Measurements from ENCODE around the gene RPS8. TPM values are rescaled to one million over a fixed set of nuclear protein-coding genes. Genes with fewer than 3 reads are reported as not detected.

Gene RPS8
- total RNA-seq, 4 donors from 2014 or later, result 1,063 to 2,408 (median 1,844) TPM

DNA sequence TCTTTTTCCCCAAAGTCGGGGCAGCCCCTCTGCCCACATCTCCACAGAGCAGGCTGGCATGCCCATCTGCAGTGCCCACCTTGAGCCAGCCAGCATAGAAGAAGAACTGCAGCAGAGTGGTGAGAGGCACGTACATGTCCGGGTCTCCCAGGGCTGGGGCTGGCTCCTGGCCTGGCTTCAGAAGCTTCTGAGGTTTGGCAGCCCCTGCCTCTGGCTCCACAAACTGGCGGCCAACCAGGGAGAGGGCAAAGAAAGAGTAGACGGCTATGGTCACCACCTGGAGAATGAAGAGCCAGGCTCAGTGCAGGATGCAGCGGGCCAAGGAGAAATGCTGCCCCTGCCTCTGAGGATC lies 9.7 kb downstream of the RPS8 start:
- Histone ChIP-seq H3K36me3 (peaks cover 10 to 20% (median 14%) of the 10 kb centered on the region in 4 donors), H3K27me3 (no peaks in the 10 kb centered on the region), H3K27ac (replicated peaks in 1 of 4) (no peak overlapping the region), H3K4me3 (no peak overlapping the region), H3K4me1 (peaks cover 33 to 40% (median 36%) of the 10 kb centered on the region in 4 donors), H3K9me3 (no peaks in the 10 kb centered on the region)
- TF ChIP-seq POLR2A (IDR thresholded peaks at IDR 0.05; ENCODE audit: low read depth), result no peak
- TF ChIP-seq EP300 (IDR thresholded peaks at IDR 0.05), result no peak
- no peak for TF ChIP-seq CTCF (IDR thresholded peaks at IDR 0.05)
- no peak for TF ChIP-seq POLR2AphosphoS5 (IDR thresholded peaks at IDR 0.05)
- WGBS, result 83% methylated on average over 3 of the region's 6 CpGs
- intact Hi-C loops (cut with DNase I), result loop anchor here (5.0 kb wide), 2 partner anchors 37 to 227 kb away; partner anchors contain the start of genes HECTD3 and UROD
- no peak for DNase-seq (ENCODE audit: extremely low spot score)

GRCh38 chr1:44785501-44786137 lies 10.3 kb downstream of the RPS8 start:
- Histone ChIP-seq H3K27ac (replicated peaks in 1 of 4) (peak overlapping the region in 3 of 4 donors; percentile 55 to 70 (median 68)), H3K9me3 (no peaks in the 10 kb centered on the region), H3K36me3 (peaks cover 8 to 14% (median 9%) of the 10 kb centered on the region in 4 donors), H3K27me3 (no peaks in the 10 kb centered on the region), H3K4me1 (peaks cover 33 to 40% (median 36%) of the 10 kb centered on the region in 4 donors), H3K4me3 (peak overlapping the region; percentile 48 to 71 (median 58))
- no peak for TF ChIP-seq POLR2AphosphoS5 (IDR thresholded peaks at IDR 0.05)
- TF ChIP-seq POLR2A (IDR thresholded peaks at IDR 0.05; ENCODE audit: low read depth), result no peak
- TF ChIP-seq EP300 (IDR thresholded peaks at IDR 0.05), result no peak
- no peak for TF ChIP-seq CTCF (IDR thresholded peaks at IDR 0.05)
- DNase-seq (ENCODE audit: extremely low spot score), result no peak
- intact Hi-C loops (cut with DNase I), result loop anchor here (5.0 kb wide), 2 partner anchors 37 to 227 kb away; partner anchors contain the start of genes HECTD3 and UROD
- WGBS, result 34% methylated on average over 11 of the region's 11 CpGs

DNA sequence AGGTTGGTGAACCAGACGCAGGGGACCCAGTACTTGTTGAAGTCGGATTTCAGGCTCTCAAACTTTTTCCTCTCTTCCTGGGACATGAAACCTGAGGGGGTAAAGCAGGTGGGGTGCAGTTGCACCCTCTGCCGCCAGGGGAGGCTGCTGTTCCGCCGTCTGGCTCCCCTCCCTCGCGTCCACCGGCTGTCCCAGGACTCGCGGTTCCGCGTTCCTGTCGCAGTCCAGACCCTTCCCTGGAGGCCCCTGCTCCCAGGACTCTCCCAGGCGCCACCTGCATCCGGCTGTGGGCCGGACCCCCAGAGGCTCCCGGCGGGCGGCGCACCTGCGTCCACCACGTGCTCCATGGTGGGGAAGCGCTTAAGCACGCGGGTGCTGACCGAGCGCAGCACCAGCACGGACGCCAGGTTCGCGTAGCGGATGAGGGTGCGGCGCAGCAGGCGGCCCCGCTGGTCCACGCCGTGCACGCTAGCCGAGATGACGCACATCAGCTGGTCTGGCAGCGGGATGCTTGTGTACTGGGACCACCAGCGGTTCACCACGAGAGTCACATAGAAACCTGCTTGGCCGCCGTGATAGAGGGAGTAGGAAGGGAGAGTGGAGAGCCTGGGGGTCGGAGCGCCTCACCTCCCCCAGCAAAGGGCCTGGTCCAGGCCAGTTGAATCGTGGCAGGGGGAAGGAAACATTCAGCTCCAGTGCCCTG lies 10.9 kb downstream of the RPS8 start:
- Histone ChIP-seq H3K36me3 (peaks cover 1 to 7% (median 2%) of the 10 kb centered on the region in 4 donors), H3K4me3 (peak overlapping the region; percentile 48 to 71 (median 58)), H3K4me1 (peaks cover 33 to 40% (median 36%) of the 10 kb centered on the region in 4 donors), H3K9me3 (no peaks in the 10 kb centered on the region), H3K27ac (replicated peaks in 1 of 4) (peak overlapping the region; percentile 55 to 70 (median 64)), H3K27me3 (no peaks in the 10 kb centered on the region)
- DNase-seq (ENCODE audit: extremely low spot score), result no peak
- no peak for TF ChIP-seq EP300 (IDR thresholded peaks at IDR 0.05)
- TF ChIP-seq CTCF (IDR thresholded peaks at IDR 0.05), result peak; percentile 97 to 100 (median 99)
- peak in 1 of 2 donors; percentile 69 for TF ChIP-seq POLR2AphosphoS5 (IDR thresholded peaks at IDR 0.05)
- 33% methylated on average over 11 of the region's 49 CpGs for WGBS
- intact Hi-C loops (cut with DNase I), result loop anchor here (5.0 kb wide), 2 partner anchors 36 to 226 kb away; partner anchors contain the start of genes HECTD3 and UROD

DNA sequence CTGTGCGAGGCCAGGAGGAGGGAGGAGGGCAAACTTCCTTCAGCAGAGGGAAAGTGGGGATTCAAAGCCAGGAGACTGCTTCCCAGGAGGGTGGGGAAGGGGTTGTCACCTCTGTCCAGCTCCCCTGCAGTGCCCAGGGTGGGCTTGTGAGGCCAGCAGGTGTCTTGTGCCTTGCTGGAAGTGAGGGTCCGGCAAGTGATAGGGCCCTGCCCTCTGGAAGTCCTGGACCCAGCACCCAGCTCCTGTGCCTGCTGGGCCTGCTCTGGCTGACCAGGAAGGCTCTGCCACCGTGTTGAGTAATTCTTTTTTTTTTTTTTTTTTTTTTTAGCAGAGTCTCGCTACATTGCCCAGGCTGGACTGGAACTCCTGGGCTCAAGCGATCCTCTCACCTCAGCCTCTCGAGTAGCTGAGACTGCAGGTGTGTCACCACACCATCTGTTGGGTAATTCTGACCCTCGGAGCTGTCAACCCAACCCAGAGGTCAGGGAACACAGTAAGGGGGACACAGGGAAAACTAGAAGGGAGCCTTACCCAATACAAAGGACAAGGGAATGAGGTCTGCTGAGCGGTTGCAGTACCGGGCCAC lies 11.6 kb downstream of the RPS8 start:
- DNase-seq (ENCODE audit: extremely low spot score), result no peak
- no peaks in the 10 kb centered on the region for H3K9me3 ChIP-seq
- H3K27ac ChIP-seq (replicated peaks in 1 of 4), result peak overlapping the region; percentile 55 to 70 (median 64)
- H3K4me3 ChIP-seq, result peak overlapping the region; percentile 48 to 71 (median 58)
- H3K4me1 ChIP-seq, result peaks cover 33 to 40% (median 36%) of the 10 kb centered on the region in 4 donors
- H3K36me3 ChIP-seq, result peaks cover 0 to under 1% (median 0%) of the 10 kb centered on the region in 4 donors
- WGBS, result 83% methylated on average over 9 of the region's 9 CpGs
- intact Hi-C loops (cut with DNase I), result loop anchor here (5.0 kb wide), 2 partner anchors 35 to 225 kb away; partner anchors contain the start of genes HECTD3 and UROD
- TF ChIP-seq CTCF (IDR thresholded peaks at IDR 0.05), result no peak
- no peaks in the 10 kb centered on the region for H3K27me3 ChIP-seq

Measured in esophagus muscularis mucosa (tissue), 4 donors.